H9 (cell line): ENCODE results near the gene PCYT2. TPM values are rescaled to one million over a fixed set of nuclear protein-coding genes. Genes with fewer than 3 reads are reported as not detected.

Source experiments
- DNase-seq: peaks from one replicate; pipeline ENCODE4 v3.0.0-alpha.2; 2017
- H2AFZ ChIP-seq: one replicate; pipeline ENCODE4 v1.6.1; 2013; ENCODE audit warnings: mild to moderate bottlenecking, low read length, control low read depth, moderate library complexity
- H2AK5ac ChIP-seq: 2 replicates; pipeline ENCODE4 v1.6.1; 2013; ENCODE audit warnings: low read length, control low read depth, mixed read lengths; ENCODE audit not compliant: insufficient read length
- H2BK120ac ChIP-seq: one replicate; pipeline ENCODE4 v1.6.1; 2013; ENCODE audit warnings: low read depth, mild to moderate bottlenecking, low read length, control low read depth, inconsistent platforms; ENCODE audit not compliant: poor library complexity, severe bottlenecking
- H2BK12ac ChIP-seq: 2 replicates; pipeline ENCODE4 v1.6.1; 2013; ENCODE audit warnings: low read length, control low read depth, mixed read lengths, low read depth; ENCODE audit not compliant: insufficient read length
- H2BK15ac ChIP-seq: 2 replicates; pipeline ENCODE4 v1.6.1; 2013; ENCODE audit warnings: low read depth, low read length, control low read depth
- H2BK20ac ChIP-seq: one replicate; pipeline ENCODE4 v1.6.1; 2013; ENCODE audit warnings: low read depth, mild to moderate bottlenecking, low read length, control low read depth, inconsistent platforms; ENCODE audit not compliant: poor library complexity, severe bottlenecking
- H2BK5ac ChIP-seq: 2 replicates; pipeline ENCODE4 v1.6.1; 2013; ENCODE audit warnings: low read length, control low read depth, mixed read lengths; ENCODE audit not compliant: insufficient read length
- H3K14ac ChIP-seq: 2 replicates; pipeline ENCODE4 v1.6.1; 2013; ENCODE audit warnings: low read length, control low read depth; ENCODE audit not compliant: insufficient read depth
- H3K18ac ChIP-seq: 2 replicates; pipeline ENCODE4 v1.6.1; 2013; ENCODE audit warnings: low read depth, mild to moderate bottlenecking, mixed read lengths, low read length, control low read depth; ENCODE audit not compliant: insufficient read length
- H3K23ac ChIP-seq: 2 replicates; pipeline ENCODE4 v1.6.1; 2013; ENCODE audit warnings: low read length, control low read depth, mixed read lengths, low read depth; ENCODE audit not compliant: insufficient read length
- H3K23me2 ChIP-seq: 2 replicates; pipeline ENCODE4 v1.6.1; 2013; ENCODE audit warnings: low read depth, mild to moderate bottlenecking, mixed read lengths, low read length, control low read depth; ENCODE audit not compliant: insufficient read length, poor library complexity, severe bottlenecking
- H3K27ac ChIP-seq: 2 replicates; pipeline ENCODE4 v1.5.1; 2013; ENCODE audit warnings: low read length, control low read depth, mixed read lengths, low read depth; ENCODE audit not compliant: insufficient read length
- H3K27me3 ChIP-seq: 2 replicates; pipeline ENCODE4 v1.6.1; 2013; ENCODE audit warnings: low read length, control low read depth, inconsistent platforms; ENCODE audit not compliant: insufficient read depth
- H3K4ac ChIP-seq: 2 replicates; pipeline ENCODE4 v1.6.1; 2013; ENCODE audit warnings: low read depth, mild to moderate bottlenecking, control low read depth, inconsistent platforms, low read length, moderate library complexity
- H3K4me1 ChIP-seq: 2 replicates; pipeline ENCODE4 v1.6.1; 2013; ENCODE audit warnings: low read length, control low read depth, inconsistent platforms; ENCODE audit not compliant: insufficient read depth
- H3K4me2 ChIP-seq: 2 replicates; pipeline ENCODE4 v1.6.1; 2013; ENCODE audit warnings: low read length, control low read depth, mixed read lengths; ENCODE audit not compliant: insufficient read length, insufficient read depth
- H3K56ac ChIP-seq: 2 replicates; pipeline ENCODE4 v1.6.1; 2013; ENCODE audit warnings: low read depth, mild to moderate bottlenecking, mixed read lengths, low read length, control low read depth; ENCODE audit not compliant: insufficient read length
- H3K79me1 ChIP-seq: 2 replicates; pipeline ENCODE4 v1.6.1; 2013; ENCODE audit warnings: low read depth, mild to moderate bottlenecking, moderate library complexity, low read length, control low read depth, inconsistent platforms; ENCODE audit not compliant: insufficient read depth, poor library complexity, severe bottlenecking
- H3K79me2 ChIP-seq: 2 replicates; pipeline ENCODE4 v1.6.1; 2013; ENCODE audit warnings: low read length, control low read depth, inconsistent platforms; ENCODE audit not compliant: insufficient read depth
- H3K9ac ChIP-seq: 2 replicates; pipeline ENCODE4 v1.6.1; 2013; ENCODE audit warnings: low read length, control low read depth, mixed read lengths; ENCODE audit not compliant: insufficient read length; ENCODE audit errors: extremely low read depth
- H3K9me3 ChIP-seq: one replicate; pipeline ENCODE4 v1.6.1; 2013; ENCODE audit warnings: low read depth, low read length, inconsistent platforms; ENCODE audit not compliant: control insufficient read depth
- H3T11ph ChIP-seq: one replicate; pipeline ENCODE4 v1.6.1; 2013; ENCODE audit warnings: mild to moderate bottlenecking, low read length, control low read depth, inconsistent platforms
- H4K20me1 ChIP-seq: one replicate; pipeline ENCODE4 v1.6.1; 2013; ENCODE audit not compliant: control insufficient read depth, insufficient read length, insufficient read depth
- H4K5ac ChIP-seq: 2 replicates; pipeline ENCODE4 v1.6.1; 2013; ENCODE audit warnings: low read depth, mild to moderate bottlenecking, mixed read lengths, low read length, control low read depth; ENCODE audit not compliant: insufficient read length
- H4K8ac ChIP-seq: replicated peaks from 2 replicates; pipeline ENCODE4 v1.6.1; 2013; ENCODE audit warnings: low read length, control low read depth, mixed read lengths, low read depth; ENCODE audit not compliant: insufficient read length
- H4K91ac ChIP-seq: 2 replicates; pipeline ENCODE4 v1.6.1; 2013; ENCODE audit warnings: low read depth, mild to moderate bottlenecking, moderate library complexity, mixed read lengths, low read length, control low read depth; ENCODE audit not compliant: insufficient read length
- H3K27ac Mint-ChIP-seq, 3 experiments: 2 replicates in 2 of 3; 3 replicates in 1 of 3; pipeline ENCODE4 v1.8.0; 2020 to 2021; ENCODE audit warnings: mixed read lengths in 3 of 3, mild to moderate bottlenecking in 1 of 3, moderate library complexity in 1 of 3
- H3K27me3 Mint-ChIP-seq: 2 replicates; pipeline ENCODE4 v1.8.0; 2021; ENCODE audit warnings: low read depth, mild to moderate bottlenecking, moderate library complexity, mixed read lengths
- H3K36me3 Mint-ChIP-seq, 3 experiments: 2 replicates in 2 of 3; 3 replicates in 1 of 3; pipeline ENCODE4 v1.8.0; 2020 to 2021; ENCODE audit warnings: low read depth in 3 of 3, mixed read lengths in 3 of 3; ENCODE audit not compliant: insufficient read depth in 1 of 3
- H3K4me1 Mint-ChIP-seq, 2 experiments: 2 replicates each; pipeline ENCODE4 v1.8.0; 2020; ENCODE audit warnings: mixed read lengths in 2 of 2
- H3K4me3 Mint-ChIP-seq, 2 experiments: 2 replicates in 1 of 2; 3 replicates in 1 of 2; pipeline ENCODE4 v1.8.0; 2020 to 2021; ENCODE audit warnings: mild to moderate bottlenecking in 2 of 2, mixed read lengths in 2 of 2, moderate library complexity in 1 of 2
- H3K9me3 Mint-ChIP-seq, 2 experiments: 2 replicates in 1 of 2; 3 replicates in 1 of 2; pipeline ENCODE4 v1.8.0; 2020; ENCODE audit warnings: mild to moderate bottlenecking in 2 of 2, mixed read lengths in 2 of 2, moderate library complexity in 1 of 2
- CTCF ChIP-seq: fragments of 200-600 bp; sonication (generic); conservative IDR thresholded peaks from 3 replicates; pipeline ENCODE4 v1.8.0; 2021; ENCODE audit warnings: antibody characterized with exemption, mild to moderate bottlenecking
- WGBS: extraction: QIAGEN DNeasy Blood & Tissue Kit; methylation state at CpG from one replicate; pipeline ENCODE4 v1.1.7; 2013; ENCODE audit warnings: missing lambda C conversion rate, low lambda C conversion rate, mixed read lengths; ENCODE audit not compliant: insufficient read length; ENCODE audit errors: extremely low coverage; 5-methylcytosine and 5-hydroxymethylcytosine counted together
- total RNA-seq: library from RNA; stranded (reverse); gene quantifications from 2 replicates; pipeline ENCODE4 v1.2.1, GENCODE V29; 2021

Gene PCYT2
- total RNA-seq, 1 experiment from 2014 or later = 24.5 TPM

GRCh38 chr17:81921537-81921862 is 10.3 kb upstream of the PCYT2 start:
- no CpG with 5 or more reads among the region's 3 CpGs for WGBS
- peaks cover 3% of the 10 kb centered on the region; the same call in 1 of the 2 replicates for H3K4me1 ChIP-seq
- H2AFZ ChIP-seq = no peak overlapping the region
- peaks cover 12 to 33% (median 27%) of the 10 kb centered on the region in 3 experiments; a peak in 6 of 7 replicates for H3K36me3 Mint-ChIP-seq
- no peak overlapping the region for H4K91ac ChIP-seq
- no peak overlapping the region for H3K9ac ChIP-seq
- peaks cover 9% of the 10 kb centered on the region for H3K23me2 ChIP-seq
- H2AK5ac ChIP-seq = no peak overlapping the region
- H4K5ac ChIP-seq = no peak overlapping the region
- no peak overlapping the region for H2BK15ac ChIP-seq
- no peak for DNase-seq
- H3K4me2 ChIP-seq = no peak overlapping the region
- H4K20me1 ChIP-seq = no peaks in the 10 kb centered on the region
- H3K27me3 Mint-ChIP-seq = no peaks in the 10 kb centered on the region
- no peak overlapping the region for H3K27ac Mint-ChIP-seq
- no peaks in the 10 kb centered on the region; a peak in 1 of 5 replicates for H3K9me3 Mint-ChIP-seq
- no peak overlapping the region for H2BK120ac ChIP-seq
- no peak overlapping the region for H3T11ph ChIP-seq
- H4K8ac ChIP-seq = no peak overlapping the region
- no peak overlapping the region for H2BK5ac ChIP-seq
- peaks cover 44 to 47% of the 10 kb centered on the region in 2 experiments for H3K4me1 Mint-ChIP-seq
- peaks cover 5% of the 10 kb centered on the region for H3K79me1 ChIP-seq
- H2BK12ac ChIP-seq = no peak overlapping the region
- H3K4ac ChIP-seq = no peak overlapping the region
- no peak overlapping the region for H3K23ac ChIP-seq
- no peak overlapping the region for H3K4me3 Mint-ChIP-seq
- H3K9me3 ChIP-seq = no peaks in the 10 kb centered on the region
- TF ChIP-seq CTCF = no peak
- H3K27ac ChIP-seq = no peak overlapping the region
- no peak overlapping the region for H3K14ac ChIP-seq
- H3K18ac ChIP-seq = no peak overlapping the region
- H3K79me2 ChIP-seq = peaks cover 22% of the 10 kb centered on the region; the same call in 1 of the 2 replicates
- no peaks in the 10 kb centered on the region for H3K27me3 ChIP-seq
- H2BK20ac ChIP-seq = no peak overlapping the region
- no peak overlapping the region for H3K56ac ChIP-seq
